Measurements from ENCODE around the gene FSTL4.

Gene FSTL4

DNA sequence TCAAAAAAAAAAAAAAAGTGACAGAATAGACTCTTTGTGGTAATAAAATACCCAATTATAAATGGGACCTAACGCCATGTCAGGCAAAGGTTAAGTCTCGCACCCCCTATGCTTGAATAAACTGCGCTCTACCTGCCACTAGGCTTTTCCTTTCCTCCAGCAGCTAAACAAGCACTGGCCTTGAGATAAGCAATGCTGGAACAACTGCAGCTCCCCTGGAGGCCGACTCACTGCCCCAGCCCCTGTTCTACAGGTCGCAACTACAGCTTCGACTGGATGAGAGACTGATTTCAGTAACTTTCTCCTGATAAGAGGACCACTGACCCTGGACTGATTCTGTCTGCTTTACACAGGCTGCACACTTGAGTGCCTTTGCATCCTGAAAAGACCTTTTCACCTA is 350.3 kb downstream of the FSTL4 start:
- DNase-seq (ENCODE audit: low read depth): no peak

DNA sequence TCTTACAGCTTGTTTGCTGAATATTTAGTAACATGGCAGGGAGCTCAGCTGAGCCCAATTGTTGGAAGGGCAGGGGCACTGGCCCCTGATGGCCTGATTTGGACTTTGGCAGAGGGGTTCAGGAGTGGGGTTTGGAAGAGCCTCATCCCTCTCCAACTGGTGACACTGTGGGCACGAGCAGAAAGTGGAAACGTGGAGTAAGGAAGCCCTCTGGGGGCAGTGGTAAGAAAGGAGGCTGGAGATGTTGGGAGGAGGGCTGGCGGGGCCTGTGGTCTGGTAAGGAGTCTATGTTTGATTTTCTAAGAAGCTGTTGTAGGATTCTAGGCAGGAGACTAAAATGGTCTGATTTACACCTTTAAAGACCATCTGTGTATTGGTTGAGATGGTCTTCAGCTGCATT is 351.6 kb downstream of the FSTL4 start:
- no peak for DNase-seq (ENCODE audit: low read depth)

DNA sequence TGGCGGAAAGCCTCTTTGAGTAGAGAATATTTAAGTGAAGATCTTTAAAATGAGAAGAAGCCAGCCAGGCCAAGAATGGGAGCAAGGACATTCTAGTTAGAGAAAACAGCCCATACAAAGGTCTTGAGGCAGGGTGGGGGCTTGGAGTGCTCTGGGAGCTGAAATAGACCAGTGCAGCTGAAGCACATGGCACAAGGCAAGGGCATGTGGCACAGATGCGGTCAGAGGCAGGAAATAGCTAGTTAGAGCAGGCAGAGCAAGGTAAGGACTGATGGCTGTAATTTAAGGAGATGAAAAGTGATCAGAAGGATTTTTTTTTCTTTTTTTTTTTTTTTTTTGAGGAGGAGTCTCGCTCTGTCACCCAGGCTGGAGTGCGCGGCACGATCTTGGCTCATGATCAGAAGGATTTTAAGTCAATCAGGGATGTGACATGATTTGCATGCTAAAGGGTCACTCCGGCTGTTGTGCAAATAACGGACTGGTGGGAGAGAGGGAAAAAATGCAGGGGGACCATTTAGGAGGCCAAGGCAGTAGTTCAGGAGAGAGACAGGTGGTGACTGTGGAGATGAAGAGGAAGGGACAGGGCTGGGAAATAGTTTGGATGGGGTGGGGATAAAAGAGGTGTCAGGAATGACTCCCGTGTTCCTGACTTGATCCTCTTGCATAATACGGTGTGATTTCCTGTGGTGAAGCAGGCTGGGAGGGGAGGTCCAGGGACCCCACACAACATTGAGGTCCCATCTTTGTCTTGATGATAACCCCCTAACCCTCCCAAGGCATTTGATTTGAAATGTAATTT is 352.9 kb downstream of the FSTL4 start:
- no peak for DNase-seq (ENCODE audit: low read depth)

DNA sequence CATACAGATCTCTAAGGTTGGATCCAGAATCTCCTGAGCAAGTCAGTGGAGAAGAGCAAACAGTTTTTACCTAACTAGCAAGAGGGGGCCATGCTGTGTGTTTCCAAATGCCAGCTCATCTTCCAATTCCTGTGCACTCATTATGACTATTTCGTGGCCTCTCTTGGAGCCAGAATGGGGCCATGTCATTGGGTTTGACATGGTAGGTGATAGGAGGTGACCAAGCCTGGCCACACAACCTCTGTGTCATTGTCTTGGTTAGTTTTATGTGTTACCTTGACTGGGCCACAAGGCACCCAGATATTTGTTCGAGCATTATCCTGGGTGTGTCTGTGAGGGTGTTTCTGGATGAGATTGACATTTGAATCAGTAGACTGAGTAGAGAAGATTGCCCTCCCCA is 354.4 kb downstream of the FSTL4 start:
- DNase-seq (ENCODE audit: low read depth): no peak

DNA sequence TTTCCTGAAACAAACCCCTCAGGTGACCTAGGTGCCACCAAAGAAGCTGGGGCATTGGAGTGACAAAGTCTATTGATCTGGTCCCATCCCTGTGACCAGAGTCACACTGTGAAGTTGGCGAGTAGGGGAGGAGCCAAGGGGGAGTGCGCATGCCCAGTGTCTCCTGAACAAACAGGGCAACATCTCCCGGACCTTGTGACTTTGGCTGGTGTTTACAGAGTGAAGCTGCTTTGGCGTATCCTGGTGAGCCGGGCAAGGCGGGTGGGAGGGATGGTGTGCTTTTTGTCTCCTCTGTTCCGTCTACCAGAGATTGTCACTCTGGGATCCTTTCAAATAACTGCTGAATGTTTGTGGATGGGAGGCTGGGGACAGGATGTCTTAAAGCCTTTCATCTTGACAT is 356.1 kb downstream of the FSTL4 start:
- DNase-seq (ENCODE audit: low read depth): no peak

DNA sequence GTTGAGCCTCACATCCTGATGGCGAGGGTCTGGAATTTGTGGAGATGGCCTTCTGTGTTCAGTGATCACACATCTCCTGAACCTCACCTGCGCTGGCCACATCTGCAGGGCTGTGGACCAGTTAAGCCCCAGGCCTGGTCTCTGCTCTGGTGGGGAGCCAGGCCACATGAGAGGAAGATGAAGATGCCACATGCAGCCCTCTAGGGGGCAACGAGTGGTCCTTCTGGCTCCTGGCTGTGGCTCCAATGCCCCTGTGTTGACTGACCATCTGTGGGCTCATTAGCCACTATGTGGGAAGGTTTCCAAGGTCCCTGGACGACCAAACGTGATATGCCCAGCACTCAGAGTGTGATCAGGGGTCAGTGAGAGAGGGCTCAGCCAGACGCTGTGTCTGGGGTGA is 357.5 kb downstream of the FSTL4 start:
- no peak for DNase-seq (ENCODE audit: low read depth)

DNA sequence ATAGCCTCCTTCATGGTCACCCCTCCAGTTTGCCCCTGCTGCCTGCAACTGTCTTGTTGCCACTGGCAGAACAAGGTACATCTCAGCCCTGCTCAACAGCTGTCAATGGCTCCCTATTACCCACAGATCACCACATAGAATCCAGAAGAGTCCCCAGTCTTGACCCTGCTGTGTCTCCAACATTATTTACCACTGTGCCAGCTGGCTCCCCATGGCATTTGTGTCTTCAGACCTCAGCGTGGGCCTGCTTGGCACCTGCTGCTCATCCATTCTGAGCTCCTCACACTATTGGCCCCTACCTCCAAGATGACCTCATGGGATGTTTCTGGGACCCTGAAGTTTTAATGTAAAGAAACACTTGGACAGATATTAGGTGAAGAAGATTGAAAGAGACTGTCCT is 358.7 kb downstream of the FSTL4 start:
- DNase-seq (ENCODE audit: low read depth): no peak

DNA sequence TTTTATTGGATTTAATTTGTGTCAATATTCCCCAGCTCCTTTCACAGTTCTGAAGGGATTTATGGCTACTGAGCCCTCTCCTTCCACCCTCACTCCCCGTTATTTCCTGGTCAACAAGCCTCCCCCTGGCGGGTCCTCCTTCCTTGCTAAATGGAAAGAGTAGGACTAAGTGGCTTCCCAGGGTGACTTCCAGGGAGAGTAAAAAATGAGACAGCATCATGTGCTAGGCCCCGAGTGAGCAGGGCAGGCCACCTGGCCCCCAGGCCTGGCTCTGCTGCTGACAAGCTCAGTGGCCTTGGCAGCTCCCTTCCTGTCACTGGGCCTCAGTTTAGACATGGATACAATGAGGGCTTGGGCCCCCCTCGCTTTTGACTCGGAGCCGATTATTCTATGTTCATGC is 359.3 kb downstream of the FSTL4 start:
- DNase-seq (ENCODE audit: low read depth): no peak

DNA sequence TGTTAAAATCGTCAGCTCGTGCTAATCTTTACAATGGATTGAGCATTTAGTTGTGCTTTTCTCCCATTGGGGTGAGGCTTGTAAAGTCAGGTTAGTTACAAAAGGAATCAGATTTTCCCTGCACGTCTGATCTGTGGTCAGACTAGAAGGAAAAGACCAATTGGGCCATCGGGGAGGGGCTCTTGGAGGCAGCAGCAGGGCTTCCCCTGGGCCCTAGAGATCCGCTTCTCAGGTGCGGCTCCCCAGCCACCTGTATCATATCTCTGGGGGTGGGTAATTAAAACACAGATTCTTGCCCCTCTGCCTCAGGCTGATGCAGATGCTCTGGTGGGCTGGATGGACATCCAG is 360.2 kb downstream of the FSTL4 start:
- DNase-seq (ENCODE audit: low read depth): no peak

DNA sequence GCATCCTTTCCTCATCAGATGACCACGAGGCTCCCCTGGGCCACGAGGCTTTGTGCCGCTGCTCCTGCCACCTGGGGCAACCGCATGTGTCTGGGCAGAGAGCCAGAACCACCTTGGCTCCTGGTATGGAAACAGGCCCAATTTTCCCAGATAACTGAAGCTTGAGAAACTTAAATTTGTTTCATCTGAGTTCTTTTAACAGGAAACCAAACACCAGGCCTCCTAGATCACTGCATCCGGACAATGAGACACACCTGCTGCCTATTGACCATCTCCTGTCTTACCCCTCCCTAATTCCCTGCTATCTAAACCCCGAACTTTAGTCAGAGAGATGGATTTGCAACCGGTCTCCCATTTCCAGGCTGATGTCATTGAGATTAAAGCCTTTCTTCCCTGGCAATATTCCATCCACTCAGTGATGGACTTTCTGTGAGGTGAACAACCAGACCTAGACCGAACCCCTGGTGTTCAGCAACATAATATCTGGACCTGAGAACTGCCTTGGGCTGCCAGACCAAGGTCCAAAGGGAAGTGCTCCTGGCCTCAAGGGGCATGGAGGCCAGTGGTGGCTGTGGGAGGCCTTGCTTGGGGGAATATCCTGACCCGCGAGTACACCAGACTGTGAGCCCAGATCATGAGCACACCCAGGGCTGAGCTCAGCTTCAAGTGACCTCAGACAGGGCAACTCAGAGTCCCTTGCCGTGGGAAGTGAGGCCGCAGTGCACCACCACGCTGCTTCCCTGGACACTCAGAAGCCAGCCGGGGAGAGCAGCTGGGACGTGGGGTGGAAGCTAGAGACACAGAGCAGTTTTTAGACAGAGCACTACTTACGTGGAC is 360.8 kb downstream of the FSTL4 start:
- no peak for DNase-seq (ENCODE audit: low read depth)

DNA sequence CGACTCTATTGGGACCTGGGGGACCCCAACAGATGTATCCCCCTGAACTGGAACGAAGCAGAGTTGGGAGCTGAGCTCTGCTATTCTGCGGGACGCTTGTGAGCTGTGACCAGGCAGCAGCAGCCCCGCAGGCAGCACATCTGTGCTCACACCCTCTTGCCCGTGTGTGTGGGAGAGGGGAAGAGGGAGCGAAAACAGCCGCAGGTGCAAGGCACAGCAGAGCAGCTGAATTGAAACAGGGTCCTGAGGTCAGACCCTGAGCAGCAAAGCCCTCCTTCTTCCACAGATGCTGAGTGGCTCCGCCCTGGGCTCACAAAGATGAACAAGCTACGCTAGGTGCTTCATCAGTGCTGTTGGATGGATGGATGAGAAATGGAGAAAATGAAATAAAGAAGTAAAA is 361.8 kb downstream of the FSTL4 start:
- DNase-seq (ENCODE audit: low read depth): no peak

DNA sequence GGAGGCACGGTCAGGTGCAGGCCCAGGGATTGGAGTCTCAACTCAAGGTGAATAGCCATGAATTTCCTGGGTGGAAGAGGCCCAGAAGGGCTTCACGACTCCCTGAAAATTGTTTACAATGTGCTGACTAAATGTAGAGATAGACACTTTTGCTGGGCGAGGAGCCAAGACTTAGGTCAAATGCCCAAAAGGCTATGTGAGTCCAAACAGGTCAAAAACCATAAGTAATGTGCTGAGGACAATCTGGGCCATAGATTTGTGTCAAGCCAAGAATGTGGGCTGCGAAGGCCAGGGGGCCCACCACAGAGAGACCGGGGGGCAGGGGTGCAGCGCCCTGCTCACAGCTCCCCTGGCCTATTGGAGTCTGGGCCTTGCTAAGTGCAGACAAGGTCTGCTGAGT is 362.7 kb downstream of the FSTL4 start:
- no peak for DNase-seq (ENCODE audit: low read depth)

DNA sequence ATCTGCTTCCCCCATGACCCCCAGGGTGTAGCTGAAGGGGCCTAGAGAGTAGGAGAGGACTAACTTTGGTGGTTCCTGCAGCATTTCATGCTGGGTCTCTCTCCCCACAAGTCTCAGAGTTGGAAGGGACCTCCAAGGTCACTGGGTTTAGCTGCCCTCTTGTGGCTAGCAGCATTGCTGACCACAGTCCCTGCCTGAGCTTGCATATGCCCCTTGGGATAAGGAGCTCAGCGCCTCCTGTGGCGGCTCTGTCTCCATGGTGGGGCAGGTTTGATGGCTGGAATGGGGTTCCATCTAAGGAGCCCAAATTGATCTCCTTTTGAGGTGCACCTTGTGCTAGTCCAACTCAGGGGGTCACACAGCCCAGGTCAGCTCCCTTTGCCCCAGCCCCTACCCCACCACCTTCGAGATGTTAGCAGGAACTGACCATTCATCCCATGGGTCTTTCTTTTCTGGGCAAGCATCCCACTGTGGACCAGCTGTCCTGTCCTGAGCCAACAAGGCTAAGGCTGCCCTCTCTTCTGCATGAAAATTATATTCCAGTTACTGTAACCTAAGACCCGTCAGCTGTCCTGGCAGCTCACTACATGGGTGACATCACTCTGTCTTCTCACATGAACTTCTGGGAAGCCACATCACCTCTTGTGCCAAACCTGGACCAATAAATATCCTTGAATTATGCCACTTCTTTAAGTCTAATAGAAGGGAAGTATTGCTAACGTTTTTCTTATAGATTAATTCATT is 364.3 kb downstream of the FSTL4 start:
- no peak for DNase-seq (ENCODE audit: low read depth)

DNA sequence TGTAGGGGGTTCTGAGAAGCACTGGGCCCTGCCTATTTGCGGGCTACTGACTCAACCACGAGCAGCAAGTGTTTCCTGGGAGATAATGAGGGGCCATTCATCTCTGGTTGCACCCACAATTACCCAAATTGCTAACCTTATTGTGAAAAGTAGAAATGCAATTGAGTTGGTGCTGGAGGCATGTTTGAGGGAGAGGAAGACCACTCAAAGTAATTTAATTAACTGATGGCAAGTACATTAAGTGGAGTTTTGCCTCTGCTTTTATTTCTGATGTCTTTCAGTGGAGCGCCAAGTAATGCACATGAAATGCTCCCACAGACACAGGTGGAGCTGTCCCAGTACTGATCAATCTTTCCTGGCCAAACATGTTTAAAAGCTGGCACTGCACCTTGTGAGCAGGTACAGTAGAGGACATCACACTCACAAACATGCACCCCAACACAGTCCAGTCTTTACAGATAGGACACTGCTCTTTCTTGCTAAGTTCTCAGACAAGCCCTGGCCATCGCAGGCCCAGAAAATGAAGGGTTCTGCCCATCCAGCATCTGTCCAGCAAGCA is 365.1 kb downstream of the FSTL4 start:
- DNase-seq (ENCODE audit: low read depth): no peak

DNA sequence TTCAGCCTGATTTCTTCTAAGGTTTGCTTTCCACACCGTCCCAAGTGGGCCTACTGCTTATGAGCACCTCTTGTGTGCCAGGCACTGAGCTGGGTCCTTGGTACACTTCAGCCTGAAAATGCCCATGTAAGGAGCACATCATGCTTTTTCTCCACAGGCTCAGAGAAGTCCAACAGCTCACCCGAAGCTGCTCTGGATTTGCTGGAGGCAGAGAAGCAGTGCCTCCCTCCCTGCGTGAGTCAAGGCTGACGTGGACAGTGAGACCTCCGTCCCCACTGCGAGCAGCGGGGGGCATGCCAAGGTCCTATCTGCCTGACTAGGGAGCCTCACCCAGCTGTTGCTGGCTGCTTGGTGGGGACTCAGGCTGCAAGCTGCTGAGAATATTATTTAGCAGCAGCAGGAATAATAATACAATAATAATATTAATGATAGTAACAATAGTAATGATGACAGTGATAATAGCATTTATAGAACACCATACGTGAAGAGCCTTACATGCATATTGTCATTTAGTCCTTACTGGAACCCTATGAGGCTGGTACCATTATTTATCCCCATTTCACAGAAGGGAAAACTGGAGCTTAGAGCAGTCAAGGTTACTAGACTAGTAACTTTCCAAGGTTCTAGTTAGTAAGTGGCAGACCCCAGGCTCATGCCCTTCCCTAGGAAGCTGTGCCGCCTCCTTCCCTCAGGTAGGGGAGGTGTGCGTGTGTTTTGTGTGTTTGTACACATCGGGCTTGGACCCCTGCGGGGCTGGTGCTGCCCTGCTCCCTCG is 365.8 kb downstream of the FSTL4 start:
- no peak for DNase-seq (ENCODE audit: low read depth)

DNA sequence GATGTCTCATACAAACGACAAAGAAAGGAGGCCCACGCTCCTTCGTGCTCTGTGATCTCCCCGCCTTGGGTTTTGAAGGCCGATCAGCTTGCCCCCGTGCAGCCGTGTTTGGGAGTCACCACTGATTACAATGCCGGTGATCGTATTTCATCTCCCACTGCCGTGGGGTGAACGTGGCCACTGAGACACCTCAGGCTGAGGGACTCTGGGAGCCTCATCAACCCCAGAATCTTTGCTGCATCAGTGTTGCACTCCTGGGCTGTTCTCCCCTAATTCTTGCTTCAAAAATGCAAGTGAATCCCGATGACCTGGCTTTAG is 366.3 kb downstream of the FSTL4 start:
- DNase-seq (ENCODE audit: low read depth): no peak

DNA sequence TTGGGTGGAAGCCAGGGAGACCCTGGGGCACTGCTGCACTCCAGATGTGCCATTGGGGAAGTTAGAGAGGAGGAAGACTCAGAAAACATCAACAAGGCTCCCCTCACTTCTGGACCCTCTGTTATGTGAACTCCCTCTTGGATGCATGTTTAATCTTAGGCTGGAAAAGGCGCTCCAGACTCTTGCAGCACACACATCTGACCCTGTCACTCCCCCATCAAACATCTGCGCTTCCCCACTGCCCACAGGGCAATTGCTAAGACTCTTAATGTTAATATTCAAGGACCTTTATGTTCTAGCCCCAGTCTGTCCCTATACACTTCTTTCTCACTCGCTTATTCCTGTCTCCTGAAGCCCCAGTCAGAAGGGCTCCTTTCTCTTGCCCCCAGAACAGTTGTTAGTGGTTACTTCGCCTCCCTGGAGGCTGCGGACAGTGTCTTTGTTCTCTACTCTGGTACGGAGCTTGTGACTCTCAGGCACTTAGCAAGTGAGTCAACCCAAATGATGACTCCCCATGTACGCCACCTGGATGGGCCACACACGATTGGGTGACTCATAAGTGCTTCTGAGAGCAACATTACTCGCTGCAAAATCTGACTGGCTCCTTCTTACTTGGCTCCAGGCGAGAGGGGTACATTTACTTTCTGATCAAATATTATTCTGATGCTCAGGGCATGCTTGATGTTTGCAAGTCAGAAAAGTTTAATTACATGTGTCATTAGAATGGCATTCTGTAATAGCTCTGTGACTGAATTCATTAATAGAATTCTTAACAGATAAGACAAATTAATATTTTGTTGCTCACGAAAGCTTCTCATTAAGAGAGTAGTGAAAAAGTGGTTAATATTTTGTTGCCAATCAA is 366.9 kb downstream of the FSTL4 start:
- DNase-seq (ENCODE audit: low read depth): peak; percentile 22

DNA sequence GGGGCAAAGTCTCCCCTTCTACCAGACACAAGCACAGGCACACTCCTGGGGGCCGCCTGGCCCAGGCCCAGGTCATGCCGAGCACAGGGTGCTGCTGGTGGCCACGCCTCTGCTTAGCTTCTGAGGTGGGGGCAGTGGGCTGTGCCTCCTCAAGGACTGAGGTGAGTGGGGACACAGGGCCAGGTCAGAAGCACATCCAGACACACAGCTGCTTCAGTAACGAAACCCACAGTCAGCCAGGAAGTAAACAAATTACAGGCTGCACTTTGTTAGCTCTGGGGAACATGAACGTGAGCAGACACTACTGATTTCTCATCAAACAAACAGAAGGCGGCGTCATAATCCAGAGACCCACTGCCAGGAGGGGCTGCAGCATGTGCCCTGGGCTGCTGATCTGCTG is 368.1 kb downstream of the FSTL4 start:
- DNase-seq (ENCODE audit: low read depth): no peak

DNA sequence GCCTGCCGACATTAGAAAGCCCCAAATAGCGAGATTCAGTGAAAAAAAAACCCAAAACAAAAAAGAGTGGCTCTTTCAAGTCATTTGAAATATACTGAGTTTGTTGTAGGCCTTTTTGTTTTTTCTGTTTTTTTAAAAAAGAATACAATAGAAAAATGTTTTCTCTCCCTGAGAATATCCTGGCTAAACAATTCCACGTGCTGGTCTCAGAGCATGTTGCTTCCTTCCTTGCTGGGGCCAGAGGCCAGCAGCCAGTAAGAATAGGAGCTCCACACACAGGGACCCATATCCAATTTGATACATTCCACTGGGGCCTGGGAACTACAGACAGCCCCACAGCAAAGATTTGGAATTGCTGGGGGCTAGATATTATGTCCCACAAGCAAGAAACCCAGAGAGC is 369.1 kb downstream of the FSTL4 start:
- DNase-seq (ENCODE audit: low read depth): no peak

DNA sequence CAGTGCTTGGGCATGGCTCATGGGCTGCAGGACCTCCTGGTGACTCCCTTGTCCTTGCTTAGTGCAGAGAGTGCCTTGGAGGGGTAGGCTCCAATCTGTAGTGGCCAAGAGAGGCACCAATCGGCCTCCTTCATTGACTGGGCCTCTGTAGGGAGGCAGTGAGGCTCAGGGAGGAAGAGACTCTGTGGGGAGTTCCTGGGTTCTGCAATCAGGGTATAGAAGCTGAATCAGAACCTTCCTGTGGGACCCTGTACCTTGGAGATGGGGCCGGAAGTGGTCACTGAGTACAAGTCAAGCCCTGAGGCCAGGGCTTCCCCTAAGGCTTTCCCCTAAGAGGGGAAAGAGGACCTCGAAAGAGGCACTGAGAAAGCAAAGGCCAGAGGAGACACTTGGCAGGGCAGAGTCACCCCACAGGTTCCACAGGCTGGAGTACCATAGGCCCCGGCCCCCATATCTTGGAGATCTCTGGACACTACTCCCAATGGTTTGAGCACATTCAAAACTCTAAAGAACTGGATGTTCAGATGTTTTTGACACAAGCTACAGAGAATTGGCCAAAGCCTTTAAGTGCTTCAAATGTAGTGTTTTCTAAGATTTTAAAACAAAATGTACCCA is 370.0 kb downstream of the FSTL4 start:
- no peak for DNase-seq (ENCODE audit: low read depth)
